GM12878 (cell line): ENCODE data around the gene LILRB4. TPM values are rescaled to one million over a fixed set of nuclear protein-coding genes. Genes with fewer than 3 reads are reported as not detected.
A peak's percentile ranks its signal among the peaks of the same experiment; 100 is the strongest.

Experiments used
- ATAC-seq: fragments of 200-7000 bp; cut with Tn5 transposase; 3 replicates; pipeline ENCODE4 v1.9.1; 2020; ENCODE audit warnings: mild to moderate bottlenecking, moderate library complexity
- BruUV-seq: library from RNA; stranded (reverse); fragments of 400-500 nt; replicated peaks from 2 replicates; lab custom pipeline; 2021; lab: Mats Ljungman, UMichigan
- CTCF ChIA-PET: fragments of 300-600 bp; sonication (Branson Sonifier 250); formaldehyde crosslinking; extraction: SDS; loops from one replicate; lab custom pipeline; 2021; ENCODE audit warnings: inconsistent platforms; lab: Yijun Ruan, JAX
- POLR2A ChIA-PET: fragments of 350-600 bp; formaldehyde crosslinking; extraction: SDS; loops from one replicate; lab custom pipeline; 2021; ENCODE audit warnings: inconsistent platforms; lab: Charles Lee
- RAD21 ChIA-PET: fragments of 300-600 bp; sonication (Branson Sonifier 250); formaldehyde crosslinking; loops from one replicate; lab custom pipeline; 2023; ENCODE audit warnings: antibody characterized with exemption; ENCODE audit not compliant: unreplicated experiment; lab: Charles Lee
- SMC1A ChIA-PET: fragments of 300-600 bp; sonication (Branson Sonifier 250); formaldehyde crosslinking; loops from one replicate; lab custom pipeline; 2023; ENCODE audit not compliant: unreplicated experiment, uncharacterized antibody; lab: Charles Lee
- DNase-seq: peaks from one replicate; pipeline ENCODE4 v3.0.0-alpha.2; 2011; ENCODE audit warnings: low read depth, low spot score
- FAIRE-seq: peaks from 3 replicates; lab custom pipeline; 2011; peaks lifted over from hg19 to GRCh38; lab: Jason Lieb, UNC
- H2AFZ ChIP-seq: 2 replicates; pipeline ENCODE4 v1.6.0; 2011; ENCODE audit warnings: low read depth, low read length, control low read depth; ENCODE audit not compliant: control insufficient read depth
- H3K27ac ChIP-seq: 2 replicates; pipeline ENCODE4 v1.5.1; 2011; ENCODE audit warnings: control low read depth; ENCODE audit not compliant: control insufficient read depth, insufficient read depth
- H3K27me3 ChIP-seq, 2 experiments: replicated peaks in 1 of 2; 2 replicates each; pipeline versions ENCODE4 v1.6.0 to v1.6.1; 2011; ENCODE audit warnings: low read length in 1 of 2; ENCODE audit not compliant: control insufficient read depth in 2 of 2, insufficient read depth in 2 of 2
- H3K36me3 ChIP-seq, 2 experiments: 2 replicates each; pipeline ENCODE4 v1.5.1; 2011; ENCODE audit warnings: low read length in 1 of 2; ENCODE audit not compliant: control insufficient read depth in 2 of 2, insufficient read depth in 2 of 2
- H3K4me1 ChIP-seq: 2 replicates; pipeline ENCODE4 v1.6.1; 2011; ENCODE audit warnings: mild to moderate bottlenecking, low read length, moderate library complexity, mixed read lengths; ENCODE audit not compliant: control insufficient read depth, insufficient read depth
- H3K4me2 ChIP-seq: 2 replicates; pipeline ENCODE4 v1.6.0; 2011; ENCODE audit warnings: control low read depth; ENCODE audit not compliant: control insufficient read depth, insufficient read depth
- H3K4me3 ChIP-seq: fragments of 200-600 bp; sonication (generic); 2 replicates; pipeline ENCODE4 v1.5.1; 2016
- H3K79me2 ChIP-seq: 2 replicates; pipeline ENCODE4 v1.6.0; 2011; ENCODE audit warnings: low read length; ENCODE audit not compliant: control insufficient read depth, insufficient read depth
- H3K9ac ChIP-seq: 2 replicates; pipeline ENCODE4 v1.8.0; 2011; ENCODE audit warnings: low read length, control low read depth, mixed read lengths; ENCODE audit not compliant: control insufficient read depth, insufficient read depth
- H3K9me3 ChIP-seq: replicated peaks from 3 replicates; pipeline ENCODE4 v1.5.1; 2011; ENCODE audit warnings: mild to moderate bottlenecking, low read length; ENCODE audit not compliant: control insufficient read depth, insufficient read depth
- H4K20me1 ChIP-seq: 2 replicates; pipeline ENCODE4 v1.6.0; 2011; ENCODE audit not compliant: control insufficient read depth, insufficient read depth
- ELK1 ChIP-seq: IDR thresholded peaks from 2 replicates; pipeline ENCODE4 v1.6.1; 2012; ENCODE audit warnings: low read depth, low read length, improper control_type of control experiment
- EP300 ChIP-seq, 2 experiments: fragments of 150-350 bp in 1 of 2; IDR thresholded peaks; 2 replicates each; pipeline ENCODE4 v1.6.1; 2011 to 2012; ENCODE audit warnings: low read depth in 2 of 2, low read length in 2 of 2, borderline replicate concordance in 1 of 2, improper control_type of control experiment in 1 of 2, inconsistent platforms in 1 of 2; ENCODE audit not compliant: control insufficient read depth in 1 of 2
- FOXK2 ChIP-seq: fragments of 450-650 bp; IDR thresholded peaks from 2 replicates; pipeline ENCODE4 v1.6.1; 2017; ENCODE audit warnings: mild to moderate bottlenecking, moderate library complexity
- GABPA ChIP-seq: IDR thresholded peaks from 2 replicates; pipeline ENCODE4 v1.6.1; 2014; ENCODE audit warnings: antibody characterized with exemption, low read depth, mild to moderate bottlenecking, inconsistent platforms
- GATAD2B ChIP-seq: fragments of 450-650 bp; conservative IDR thresholded peaks from 2 replicates; pipeline ENCODE4 v1.6.1; 2017; ENCODE audit warnings: low read depth, mild to moderate bottlenecking, moderate library complexity
- POLR2A ChIP-seq: IDR thresholded peaks from 2 replicates; pipeline ENCODE4 v1.6.1; 2011; ENCODE audit warnings: low read depth, mild to moderate bottlenecking, low read length
- POLR2AphosphoS2 ChIP-seq: IDR thresholded peaks from 2 replicates; pipeline ENCODE4 v1.6.1; 2011; ENCODE audit warnings: low read depth, mild to moderate bottlenecking, low read length, improper control_type of control experiment, moderate library complexity
- RBBP5 ChIP-seq: fragments of 200-600 bp; sonication (generic); conservative IDR thresholded peaks from 2 replicates; pipeline ENCODE4 v1.6.1; 2016
- SMARCA5 ChIP-seq: fragments of 450-650 bp; IDR thresholded peaks from 2 replicates; pipeline ENCODE4 v1.6.1; 2017; ENCODE audit warnings: mild to moderate bottlenecking
- ZBTB11 ChIP-seq: fragments of 450-650 bp; formaldehyde crosslinking; IDR thresholded peaks from 2 replicates; pipeline ENCODE4 v1.5.0; 2022; ENCODE audit warnings: mild to moderate bottlenecking, missing genetic modification characterization
- ZBTB4 ChIP-seq: fragments of 450-650 bp; formaldehyde crosslinking; IDR thresholded peaks from 2 replicates; pipeline ENCODE4 v1.4.0; 2022; ENCODE audit warnings: mild to moderate bottlenecking, moderate library complexity
- ZNF687 ChIP-seq: fragments of 450-650 bp; IDR thresholded peaks from 2 replicates; pipeline ENCODE4 v1.6.1; 2017; ENCODE audit warnings: mild to moderate bottlenecking, moderate library complexity
- WGBS: methylation state at CpG from one replicate; pipeline ENCODE4 v1.1.6; 2016; ENCODE audit warnings: low lambda C conversion rate; ENCODE audit not compliant: insufficient replicate concordance, insufficient coverage; ENCODE audit errors: missing lambda C conversion rate; 5-methylcytosine and 5-hydroxymethylcytosine counted together
- in situ Hi-C: fragments of 300-500 bp; cut with MboI; formaldehyde crosslinking; loops from 9 replicates; pipeline ENCODE4 v1.14.3; 2018; ENCODE audit warnings: mixed read lengths
- intact Hi-C: fragments of 100-400 bp; cut with micrococcal nuclease; formaldehyde crosslinking; loops from one replicate; pipeline ENCODE4 v1.14.2; 2022; ENCODE audit not compliant: unreplicated experiment
- polyA plus RNA-seq, 11 experiments: library from polyadenylated mRNA; depleted of rRNA in 4 of 11; unstranded in 6 of 11; stranded (reverse) in 5 of 11; fragments of >200 nt; fragmentation: Nextera tagmentation in 4 of 11; fragmentation: Illumina TruSeq in 1 of 11; extraction: Ambion mirVana in 4 of 11; extraction: Trizol in 1 of 11; gene quantifications; 1 replicate in 1 of 11; 2 replicates in 10 of 11; pipeline versions ENCODE4 v1.2.1 to v1.2.3, GENCODE V29; 2011 to 2016; ENCODE audit warnings: inconsistent platforms in 2 of 11, missing spikeins in 2 of 11, low read depth in 1 of 11
- total RNA-seq, 4 experiments: library from RNA; depleted of rRNA in 3 of 4; stranded (reverse); fragments of >200 nt in 3 of 4; fragmentation: Illumina TruSeq in 1 of 4; extraction: Trizol in 1 of 4; gene quantifications; 2 replicates each; pipeline versions ENCODE4 v1.2.1 to v1.2.3, GENCODE V29; 2013 to 2021

LILRB4 gene
- total and polyA plus RNA-seq, 10 of the 15 experiments (the other 5 are each of a cell fraction or from before 2014, with no cell fraction given) = 2.0 to 39.8 (median 16.0) TPM

GRCh38 chr19:54626757-54627156 is 36.0 kb upstream of the LILRB4 start:
- Histone ChIP-seq H3K4me1 (peaks cover 26% of the 10 kb centered on the region), H3K27me3 (no peaks in the 10 kb centered on the region), H3K9ac (no peak overlapping the region), H3K4me2 (no peak overlapping the region), H3K4me3 (no peak overlapping the region), H3K27ac (no peak overlapping the region), H2AFZ (no peak overlapping the region), H3K9me3 (no peaks in the 10 kb centered on the region; the same call in 2 of the 3 replicates), H3K79me2 (peaks cover 77% of the 10 kb centered on the region), H4K20me1 (no peaks in the 10 kb centered on the region), H3K36me3 (peaks cover 10 to 31% of the 10 kb centered on the region in 2 experiments; a peak in 3 of 4 replicates)
- no peak for FAIRE-seq
- BruUV-seq = no TSS peak
- ChIA-PET SMC1A (interaction anchor here (0.8 to 1.7 kb wide), 4 partner anchors 9 to 68 kb away, joined by 3 to 8 read pairs (median 4); no protein-coding TSS in a partner anchor), CTCF (interaction anchor here (1.0 to 1.5 kb wide), 2 partner anchors 48 to 145 kb away, joined by 6 read pairs; no protein-coding TSS in a partner anchor), RAD21 (interaction anchor here (1.0 to 1.6 kb wide), 3 partner anchors 9 to 26 kb away, joined by 3 to 4 read pairs (median 4); no protein-coding TSS in a partner anchor), POLR2A (interaction anchor here (0.5 to 1.8 kb wide), 3 partner anchors 9 to 34 kb away, joined by 3 to 4 read pairs (median 3); no protein-coding TSS in a partner anchor)
- ATAC-seq = no peak
- intact Hi-C loops (no loop called here), in situ Hi-C loops (no loop called here)
- DNase-seq = no peak
- WGBS = 91% methylated on average over 8 of the region's 8 CpGs
- peak; percentile 32; the same call in 1 of the 2 replicates for TF ChIP-seq POLR2A
- no peak for TF ChIP-seq GABPA
- no peak for TF ChIP-seq POLR2AphosphoS2
- no peak for TF ChIP-seq SMARCA5
- no peak for TF ChIP-seq RBBP5
- TF ChIP-seq GATAD2B = no peak
- no peak for TF ChIP-seq EP300 (IDR thresholded peaks at IDR 0.05; ENCODE audit: borderline replicate concordance in 1 of 2, control insufficient read depth in 1 of 2, low read depth in 2 of 2, low read length in 2 of 2)
- no peak for TF ChIP-seq ZNF687
- TF ChIP-seq ZBTB11 (CRISPR knock-in tag) = no peak
- no peak for TF ChIP-seq ZBTB4 (CRISPR knock-in tag)
- no peak for TF ChIP-seq FOXK2
- no peak for TF ChIP-seq ELK1
